Measurements from ENCODE around the gene MGMT. TPM values are rescaled to one million over a fixed set of nuclear protein-coding genes. Genes with fewer than 3 reads are reported as not detected.

The MGMT gene
- total and polyA plus RNA-seq, 2 of the 4 experiments (the other 2 are of a cell fraction) = 11.5 to 17.8 TPM

DNA sequence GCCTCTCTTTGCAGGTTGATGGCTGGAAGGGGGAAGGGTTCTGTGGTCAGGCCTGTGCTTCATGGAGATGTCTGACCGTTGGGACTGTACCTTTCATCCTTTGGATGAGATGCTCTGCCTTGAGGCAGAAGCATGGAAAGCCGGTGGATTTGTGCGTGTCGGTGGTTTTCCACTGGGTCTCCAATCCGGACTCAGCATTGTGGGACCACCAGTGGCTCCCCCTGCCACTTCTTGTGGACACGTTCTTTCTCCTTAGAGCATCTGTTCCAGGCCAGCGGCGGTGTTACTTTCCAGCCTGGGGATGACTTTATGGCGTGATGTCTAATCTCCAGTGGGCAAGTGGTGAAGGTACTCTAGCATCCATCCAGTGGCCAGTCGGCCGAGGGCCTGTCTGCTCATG lies 178.4 kb downstream of the MGMT start:
- Histone ChIP-seq H2AFZ (replicated peaks; ENCODE audit: low read length, poor library complexity) (no peak overlapping the region), H4K91ac (ENCODE audit: insufficient read depth, low read depth, low read length) (no peak overlapping the region), H3K18ac (ENCODE audit: low read depth, low read length) (no peak overlapping the region), H3K9ac (ENCODE audit: low read depth, low read length) (no peak overlapping the region), H2BK20ac (ENCODE audit: low read depth, low read length) (no peak overlapping the region), H2BK120ac (ENCODE audit: low read depth, low read length) (no peak overlapping the region), H3K9me3 (ENCODE audit: control insufficient read depth, insufficient read depth, low read length) (no peaks in the 10 kb centered on the region), H3K79me1 (ENCODE audit: low read depth in 1 of 2, low read length in 2 of 2) (no peaks in the 10 kb centered on the region), H3K27ac (ENCODE audit: insufficient read depth, low read length) (no peak overlapping the region), H4K20me1 (ENCODE audit: insufficient read depth, low read length) (no peaks in the 10 kb centered on the region), H2BK15ac (ENCODE audit: low read depth, low read length) (no peak overlapping the region), H3K4me3 (ENCODE audit: insufficient read depth, low read depth, low read length) (no peak overlapping the region), H2BK5ac (ENCODE audit: low read depth, low read length, poor library complexity, severe bottlenecking) (no peak overlapping the region), H3K9me1 (ENCODE audit: insufficient read depth, low read length) (no peaks in the 10 kb centered on the region), H3K27me3 (ENCODE audit: control insufficient read depth, insufficient read depth, low read length) (no peaks in the 10 kb centered on the region), H3K56ac (ENCODE audit: extremely low read depth, insufficient read depth, low read length) (no peak overlapping the region), H3K4me2 (ENCODE audit: low read depth, low read length) (no peak overlapping the region), H2AK5ac (ENCODE audit: low read depth, low read length) (no peak overlapping the region), H4K5ac (ENCODE audit: low read depth, low read length) (no peak overlapping the region), H2AK9ac (replicated peaks; ENCODE audit: low read depth, low read length, poor library complexity) (no peak overlapping the region), H3K14ac (replicated peaks; ENCODE audit: low read depth, low read length) (no peak overlapping the region), H3K36me3 (ENCODE audit: control insufficient read depth, insufficient read depth, low read length) (no peaks in the 10 kb centered on the region), H3K4me1 (ENCODE audit: control insufficient read depth, insufficient read depth, low read length) (peaks cover 2% of the 10 kb centered on the region; the same call in 1 of the 2 replicates), H4K8ac (ENCODE audit: low read depth in 2 of 2, low read length in 2 of 2) (no peak overlapping the region), H3K23ac (ENCODE audit: low read depth, low read length) (no peak overlapping the region), H3K4ac (ENCODE audit: low read depth, low read length) (no peak overlapping the region)
- TF ChIP-seq FOS (IDR thresholded peaks at IDR 0.05; ENCODE audit: low read depth, low read length) (no peak), RCOR1 (IDR thresholded peaks at IDR 0.05; ENCODE audit: insufficient replicate concordance, low read length) (no peak), RAD21 (IDR thresholded peaks at IDR 0.05; ENCODE audit: low read length) (no peak), MAZ (IDR thresholded peaks at IDR 0.05; ENCODE audit: borderline replicate concordance, low read depth, low read length) (no peak), RFX5 (IDR thresholded peaks at IDR 0.05; ENCODE audit: low read depth, low read length) (no peak), MAFK (IDR thresholded peaks at IDR 0.05; ENCODE audit: low read depth, low read length) (no peak), NFE2L2 (IDR thresholded peaks at IDR 0.05; ENCODE audit: low read depth, low read length) (no peak)
- TF ChIP-seq, protein P1, sequence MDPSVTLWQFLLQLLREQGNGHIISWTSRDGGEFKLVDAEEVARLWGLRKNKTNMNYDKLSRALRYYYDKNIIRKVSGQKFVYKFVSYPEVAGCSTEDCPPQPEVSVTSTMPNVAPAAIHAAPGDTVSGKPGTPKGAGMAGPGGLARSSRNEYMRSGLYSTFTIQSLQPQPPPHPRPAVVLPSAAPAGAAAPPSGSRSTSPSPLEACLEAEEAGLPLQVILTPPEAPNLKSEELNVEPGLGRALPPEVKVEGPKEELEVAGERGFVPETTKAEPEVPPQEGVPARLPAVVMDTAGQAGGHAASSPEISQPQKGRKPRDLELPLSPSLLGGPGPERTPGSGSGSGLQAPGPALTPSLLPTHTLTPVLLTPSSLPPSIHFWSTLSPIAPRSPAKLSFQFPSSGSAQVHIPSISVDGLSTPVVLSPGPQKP (IDR thresholded peaks at IDR 0.05; ENCODE audit: borderline replicate concordance, low read depth, low read length) = no peak
- no peak for ATAC-seq (ENCODE audit: low read depth)
- WGBS, 2 experiments (ENCODE audit: extremely low coverage in 2 of 2, insufficient read length in 1 of 2) = 84% methylated on average over 10 of the region's 11 CpGs; no CpG with 5 or more reads in 1 of the 2 experiments
- dilution Hi-C loops (cut with HindIII; ENCODE audit: low sequenced_read_pairs, unreplicated experiment) = no loop called here
- ChIA-PET CTCF (no interaction called here), POLR2A (ENCODE audit: unreplicated experiment) (no interaction called here)
- in situ Hi-C loops (cut with MboI; ENCODE audit: low sequenced_read_pairs) = no loop called here
- intact Hi-C loops (cut with micrococcal nuclease) = no loop called here
- BruUV-seq (replicated peaks) = no TSS peak
- no peak for DNase-seq

All from IMR-90 (cell line).